Activated CD4-positive, CD25-positive, alpha-beta regulatory T cell (primary cell): ENCODE data around the gene TMEM121.
"Not testable (repeated sequence)": the region's sequence is repeated elsewhere in the genome, so short reads cannot be mapped to it uniquely, and the experiment has no call there.

Experiments used
- DNase-seq, 4 experiments: peaks; one replicate each; lab custom pipeline; 2025; lab: John Stamatoyannopoulos, UW

Gene TMEM121

GRCh38 chr14:105570482-105570881 is 44.1 kb downstream of the TMEM121 start:
- DNase-seq: no peak

- DNase-seq: not testable (repeated sequence)
Observed at GRCh38 chr14:105571181-105571951, 45.0 kb downstream of the TMEM121 start.

- DNase-seq: not testable (repeated sequence)
Observed at GRCh38 chr14:105572063-105572462, 45.7 kb downstream of the TMEM121 start.

- not testable (repeated sequence) for DNase-seq
Observed at GRCh38 chr14:105573841-105574240, 47.5 kb downstream of the TMEM121 start.

- DNase-seq: not testable (repeated sequence)
Observed at GRCh38 chr14:105574411-105574810, 48.0 kb downstream of the TMEM121 start.

GRCh38 chr14:105575016-105575700 is 48.8 kb downstream of the TMEM121 start:
- DNase-seq: not testable (repeated sequence)

GRCh38 chr14:105576525-105577088 is 50.2 kb downstream of the TMEM121 start:
- no peak for DNase-seq

GRCh38 chr14:105577314-105577861 is 51.0 kb downstream of the TMEM121 start:
- DNase-seq: no peak

- no peak for DNase-seq
Observed at GRCh38 chr14:105578070-105578469, 51.7 kb downstream of the TMEM121 start.

- DNase-seq: not testable (repeated sequence)
Observed at GRCh38 chr14:105579221-105579620, 52.8 kb downstream of the TMEM121 start.
